IMR-90 (cell line): ENCODE results near the gene ZNF273. TPM values are rescaled to one million over a fixed set of nuclear protein-coding genes. Genes with fewer than 3 reads are reported as not detected.

Experiments used
- ATAC-seq: fragments of 200-7000 bp; cut with Tn5 transposase; 2 replicates; pipeline ENCODE4 v1.9.1; 2020; ENCODE audit warnings: low read depth, mild to moderate bottlenecking, moderate library complexity
- BruUV-seq: library from RNA; stranded (reverse); fragments of 400-500 nt; replicated peaks from 2 replicates; lab custom pipeline; 2021; lab: Mats Ljungman, UMichigan
- CTCF ChIA-PET: fragments of 300-600 bp; formaldehyde crosslinking; extraction: SDS; loops from one replicate; lab custom pipeline; 2021; ENCODE audit warnings: antibody characterized with exemption; lab: Yijun Ruan, JAX
- POLR2A ChIA-PET: fragments of 300-600 bp; sonication (Branson Sonifier 250); formaldehyde crosslinking; loops from one replicate; lab custom pipeline; 2022; ENCODE audit warnings: antibody characterized with exemption; ENCODE audit not compliant: unreplicated experiment; lab: Charles Lee
- DNase-seq: peaks from one replicate; pipeline ENCODE4 v3.0.0; 2013
- H2AFZ ChIP-seq: replicated peaks from 2 replicates; pipeline ENCODE3; 2013; ENCODE audit warnings: low read length, mild to moderate bottlenecking; ENCODE audit not compliant: poor library complexity
- H2AK5ac ChIP-seq: 2 replicates; pipeline ENCODE4 v1.6.1; 2013; ENCODE audit warnings: low read depth, low read length, inconsistent platforms
- H2AK9ac ChIP-seq: replicated peaks from 2 replicates; pipeline ENCODE3; 2013; ENCODE audit warnings: mild to moderate bottlenecking, low read depth, low read length, moderate library complexity; ENCODE audit not compliant: poor library complexity
- H2BK120ac ChIP-seq: 2 replicates; pipeline ENCODE4 v1.6.1; 2013; ENCODE audit warnings: low read depth, low read length, inconsistent platforms
- H2BK15ac ChIP-seq: 3 replicates; pipeline ENCODE4 v1.6.1; 2013; ENCODE audit warnings: low read depth, low read length, inconsistent platforms
- H2BK20ac ChIP-seq: 2 replicates; pipeline ENCODE4 v1.6.1; 2013; ENCODE audit warnings: low read depth, mild to moderate bottlenecking, inconsistent platforms, low read length, moderate library complexity
- H2BK5ac ChIP-seq: 2 replicates; pipeline ENCODE4 v1.6.1; 2013; ENCODE audit warnings: mild to moderate bottlenecking, low read depth, low read length, inconsistent platforms; ENCODE audit not compliant: poor library complexity, severe bottlenecking
- H3K14ac ChIP-seq: replicated peaks from 2 replicates; pipeline ENCODE4 v1.6.1; 2013; ENCODE audit warnings: low read depth, low read length, inconsistent platforms
- H3K18ac ChIP-seq: 2 replicates; pipeline ENCODE4 v1.6.1; 2013; ENCODE audit warnings: low read depth, low read length, control low read depth
- H3K23ac ChIP-seq: 2 replicates; pipeline ENCODE4 v1.6.1; 2013; ENCODE audit warnings: low read depth, low read length, inconsistent platforms
- H3K27ac ChIP-seq: 2 replicates; pipeline ENCODE4 v1.5.1; 2013; ENCODE audit warnings: mild to moderate bottlenecking, control low read depth, low read length; ENCODE audit not compliant: insufficient read depth
- H3K27me3 ChIP-seq: 2 replicates; pipeline ENCODE4 v1.6.1; 2013; ENCODE audit warnings: low read length; ENCODE audit not compliant: control insufficient read depth, insufficient read depth
- H3K36me3 ChIP-seq: 2 replicates; pipeline ENCODE4 v1.6.1; 2013; ENCODE audit warnings: low read length, mixed read lengths; ENCODE audit not compliant: control insufficient read depth, insufficient read depth
- H3K4ac ChIP-seq: 2 replicates; pipeline ENCODE4 v1.6.1; 2013; ENCODE audit warnings: low read depth, low read length, inconsistent platforms
- H3K4me1 ChIP-seq: 2 replicates; pipeline ENCODE4 v1.6.1; 2013; ENCODE audit warnings: low read length, mixed read lengths; ENCODE audit not compliant: control insufficient read depth, insufficient read depth
- H3K4me2 ChIP-seq: 2 replicates; pipeline ENCODE4 v1.6.1; 2013; ENCODE audit warnings: low read depth, mild to moderate bottlenecking, control low read depth, low read length, moderate library complexity
- H3K4me3 ChIP-seq: 2 replicates; pipeline ENCODE4 v1.5.1; 2013; ENCODE audit warnings: low read depth, mild to moderate bottlenecking, control low read depth, low read length, moderate library complexity; ENCODE audit not compliant: insufficient read depth
- H3K56ac ChIP-seq: 2 replicates; pipeline ENCODE4 v1.6.1; 2013; ENCODE audit warnings: low read length, inconsistent platforms; ENCODE audit not compliant: insufficient read depth; ENCODE audit errors: extremely low read depth
- H3K79me1 ChIP-seq, 2 experiments: 2 replicates each; pipeline ENCODE4 v1.6.1; 2013; ENCODE audit warnings: low read length in 2 of 2, inconsistent platforms in 1 of 2, low read depth in 1 of 2
- H3K9ac ChIP-seq: 2 replicates; pipeline ENCODE4 v1.6.1; 2013; ENCODE audit warnings: low read depth, low read length, control low read depth
- H3K9me1 ChIP-seq: 2 replicates; pipeline ENCODE4 v1.6.1; 2013; ENCODE audit warnings: low read length, inconsistent platforms; ENCODE audit not compliant: insufficient read depth
- H3K9me3 ChIP-seq: 2 replicates; pipeline ENCODE4 v1.6.1; 2013; ENCODE audit warnings: low read length; ENCODE audit not compliant: control insufficient read depth, insufficient read depth
- H4K20me1 ChIP-seq: 2 replicates; pipeline ENCODE4 v1.6.1; 2013; ENCODE audit warnings: low read length, inconsistent platforms; ENCODE audit not compliant: insufficient read depth
- H4K5ac ChIP-seq: 2 replicates; pipeline ENCODE4 v1.6.1; 2013; ENCODE audit warnings: mild to moderate bottlenecking, low read depth, low read length, control low read depth
- H4K8ac ChIP-seq, 2 experiments: 2 replicates each; pipeline ENCODE4 v1.6.1; 2013; ENCODE audit warnings: low read depth in 2 of 2, low read length in 2 of 2, control low read depth in 1 of 2, inconsistent platforms in 1 of 2
- H4K91ac ChIP-seq: 2 replicates; pipeline ENCODE4 v1.6.1; 2013; ENCODE audit warnings: low read depth, low read length, inconsistent platforms; ENCODE audit not compliant: insufficient read depth
- BHLHE40 ChIP-seq: fragments of 150-350 bp; IDR thresholded peaks from 2 replicates; pipeline ENCODE4 v1.6.1; 2016; ENCODE audit warnings: mild to moderate bottlenecking, low read depth, low read length
- CHD1 ChIP-seq: IDR thresholded peaks from 2 replicates; pipeline ENCODE4 v1.6.1; 2012; ENCODE audit warnings: low read depth, low read length, improper control_type of control experiment
- MAFK ChIP-seq: IDR thresholded peaks from 2 replicates; pipeline ENCODE4 v1.6.1; 2012; ENCODE audit warnings: low read depth, low read length, improper control_type of control experiment
- MXI1 ChIP-seq: IDR thresholded peaks from 2 replicates; pipeline ENCODE4 v1.6.1; 2012; ENCODE audit warnings: low read depth, mild to moderate bottlenecking, low read length, moderate library complexity, borderline replicate concordance
- RAD21 ChIP-seq: IDR thresholded peaks from 2 replicates; pipeline ENCODE4 v1.6.1; 2012; ENCODE audit warnings: low read length, improper control_type of control experiment
- RCOR1 ChIP-seq: IDR thresholded peaks from 2 replicates; pipeline ENCODE4 v1.6.1; 2012; ENCODE audit warnings: mild to moderate bottlenecking, low read length, improper control_type of control experiment; ENCODE audit not compliant: insufficient replicate concordance
- SMC3 ChIP-seq: fragments of 150-350 bp; IDR thresholded peaks from 2 replicates; pipeline ENCODE4 v1.6.1; 2016; ENCODE audit warnings: low read depth, mild to moderate bottlenecking, antibody characterized with exemption, low read length, moderate library complexity
- WGBS, 2 experiments: methylation state at CpG; one replicate each; pipeline versions ENCODE4 v1.1.5 to v1.1.7; 2013; ENCODE audit warnings: missing lambda C conversion rate in 2 of 2; ENCODE audit not compliant: insufficient read length in 1 of 2; ENCODE audit errors: extremely low coverage in 2 of 2; 5-methylcytosine and 5-hydroxymethylcytosine counted together
- dilution Hi-C: fragments of 300-500 bp; cut with HindIII; formaldehyde crosslinking; loops from one replicate; pipeline ENCODE4 v1.14.3; 2018; ENCODE audit warnings: low sequenced_read_pairs; ENCODE audit not compliant: unreplicated experiment
- in situ Hi-C: fragments of 300-500 bp; cut with MboI; formaldehyde crosslinking; loops from 3 replicates; pipeline ENCODE4 v1.14.3; 2019; ENCODE audit warnings: low sequenced_read_pairs, inconsistent platforms, mixed read lengths
- intact Hi-C: fragments of 100-400 bp; cut with micrococcal nuclease; formaldehyde crosslinking; loops from 2 replicates; pipeline ENCODE4 v1.10.0; 2022
- polyA plus RNA-seq, 3 experiments: library from polyadenylated mRNA; depleted of rRNA; stranded (reverse); fragments of >200 nt; gene quantifications; 2 replicates each; pipeline ENCODE4 v1.2.3, GENCODE V29; 2012; ENCODE audit warnings: low replicate concordance in 1 of 3
- total RNA-seq: library from RNA; depleted of rRNA; stranded (reverse); fragments of >200 nt; gene quantifications from 2 replicates; pipeline ENCODE4 v1.2.3, GENCODE V29; 2012
- TF ChIP-seq, protein P1 (sequence below): fragments of 150-350 bp; IDR thresholded peaks from 2 replicates; pipeline ENCODE4 v1.6.1; 2016; ENCODE audit warnings: low read depth, mild to moderate bottlenecking, low read length, moderate library complexity, borderline replicate concordance
- TF ChIP-seq, protein P2 (sequence below): fragments of 150-350 bp; IDR thresholded peaks from 2 replicates; pipeline ENCODE4 v1.6.1; 2017; ENCODE audit warnings: mild to moderate bottlenecking, antibody characterized with exemption, low read length, low read depth

ZNF273 gene
- total and polyA plus RNA-seq, 2 of the 4 experiments (the other 2 are of a cell fraction): 1.5 to 2.7 TPM

DNA sequence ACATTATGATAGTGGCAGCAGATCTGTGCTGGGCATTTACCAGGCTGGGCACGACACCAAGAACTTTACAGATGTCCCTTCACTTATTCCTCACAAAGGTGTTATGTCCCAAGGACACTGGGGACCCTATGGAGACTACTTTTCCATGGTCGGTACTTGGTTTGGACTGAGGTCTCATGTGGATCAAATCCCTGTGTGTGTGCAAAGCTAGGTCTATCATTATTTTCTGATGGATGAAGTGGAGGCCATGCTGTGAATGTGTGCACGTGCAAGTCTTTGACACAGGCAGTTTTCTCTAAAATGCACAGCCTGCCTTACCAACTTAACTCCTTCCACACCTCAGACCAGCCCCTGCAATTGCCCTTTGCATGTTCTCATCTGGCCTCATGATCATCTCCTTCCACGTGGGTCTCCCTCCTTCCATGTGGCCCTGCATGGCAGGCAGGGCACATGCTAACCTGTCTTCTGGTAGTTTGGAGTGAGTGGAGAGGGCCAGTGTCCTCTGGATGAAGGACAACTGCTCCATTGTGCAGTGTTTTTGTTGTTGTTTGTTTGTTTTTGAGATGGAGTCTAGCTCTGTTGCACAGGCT is 16.0 kb upstream of the ZNF273 start:
- H3K79me1 ChIP-seq: no peaks in the 10 kb centered on the region
- H3K23ac ChIP-seq: no peak overlapping the region
- H3K9me1 ChIP-seq: no peaks in the 10 kb centered on the region
- H2BK5ac ChIP-seq: no peak overlapping the region
- H4K91ac ChIP-seq: no peak overlapping the region
- no peaks in the 10 kb centered on the region for H3K36me3 ChIP-seq
- H3K4me3 ChIP-seq: no peak overlapping the region
- no peak overlapping the region for H2BK120ac ChIP-seq
- H4K8ac ChIP-seq: no peak overlapping the region
- no peak overlapping the region for H2BK20ac ChIP-seq
- no peak overlapping the region for H2BK15ac ChIP-seq
- intact Hi-C loops (no loop called here), in situ Hi-C loops (no loop called here), dilution Hi-C loops (no loop called here)
- peaks cover 60% of the 10 kb centered on the region for H3K27me3 ChIP-seq
- no peaks in the 10 kb centered on the region for H4K20me1 ChIP-seq
- ATAC-seq (no peak), DNase-seq (no peak)
- no peak overlapping the region for H3K9ac ChIP-seq
- H3K4me2 ChIP-seq: no peak overlapping the region
- H4K5ac ChIP-seq: no peak overlapping the region
- TF ChIP-seq RCOR1: no peak
- no peak for TF ChIP-seq BHLHE40
- TF ChIP-seq CHD1: no peak
- TF ChIP-seq, protein P1, sequence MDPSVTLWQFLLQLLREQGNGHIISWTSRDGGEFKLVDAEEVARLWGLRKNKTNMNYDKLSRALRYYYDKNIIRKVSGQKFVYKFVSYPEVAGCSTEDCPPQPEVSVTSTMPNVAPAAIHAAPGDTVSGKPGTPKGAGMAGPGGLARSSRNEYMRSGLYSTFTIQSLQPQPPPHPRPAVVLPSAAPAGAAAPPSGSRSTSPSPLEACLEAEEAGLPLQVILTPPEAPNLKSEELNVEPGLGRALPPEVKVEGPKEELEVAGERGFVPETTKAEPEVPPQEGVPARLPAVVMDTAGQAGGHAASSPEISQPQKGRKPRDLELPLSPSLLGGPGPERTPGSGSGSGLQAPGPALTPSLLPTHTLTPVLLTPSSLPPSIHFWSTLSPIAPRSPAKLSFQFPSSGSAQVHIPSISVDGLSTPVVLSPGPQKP: no peak
- no peak for TF ChIP-seq MXI1
- TF ChIP-seq RAD21: no peak
- TF ChIP-seq MAFK: no peak
- TF ChIP-seq SMC3: no peak
- TF ChIP-seq, protein P2, sequence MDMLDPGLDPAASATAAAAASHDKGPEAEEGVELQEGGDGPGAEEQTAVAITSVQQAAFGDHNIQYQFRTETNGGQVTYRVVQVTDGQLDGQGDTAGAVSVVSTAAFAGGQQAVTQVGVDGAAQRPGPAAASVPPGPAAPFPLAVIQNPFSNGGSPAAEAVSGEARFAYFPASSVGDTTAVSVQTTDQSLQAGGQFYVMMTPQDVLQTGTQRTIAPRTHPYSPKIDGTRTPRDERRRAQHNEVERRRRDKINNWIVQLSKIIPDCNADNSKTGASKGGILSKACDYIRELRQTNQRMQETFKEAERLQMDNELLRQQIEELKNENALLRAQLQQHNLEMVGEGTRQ: no peak
- H3K27ac ChIP-seq: no peak overlapping the region
- H3K9me3 ChIP-seq: peaks cover 11% of the 10 kb centered on the region; the same call in 1 of the 2 replicates
- H3K14ac ChIP-seq: no peak overlapping the region
- H2AK9ac ChIP-seq: no peak overlapping the region
- no TSS peak for BruUV-seq
- peak overlapping the region; percentile 13 for H2AFZ ChIP-seq
- H3K18ac ChIP-seq: no peak overlapping the region
- POLR2A ChIA-PET: no interaction called here
- CTCF ChIA-PET: no interaction called here
- no peak overlapping the region for H3K4ac ChIP-seq
- H3K4me1 ChIP-seq: no peaks in the 10 kb centered on the region; the same call in 1 of the 2 replicates
- H3K56ac ChIP-seq: no peak overlapping the region
- no peak overlapping the region for H2AK5ac ChIP-seq
- WGBS, 2 experiments: 50% methylated on average over 3 of the region's 4 CpGs; no CpG with 5 or more reads in 1 of the 2 experiments
